ENCODE data around the gene PLEKHA6. TPM values are rescaled to one million over a fixed set of nuclear protein-coding genes. Genes with fewer than 3 reads are reported as not detected.

PLEKHA6 gene
- polyA plus RNA-seq, 3 donors, result 0.08 TPM; not detected in 1

GRCh38 chr1:204376919-204377799, 17.4 kb upstream of the PLEKHA6 start:
- no peak for DNase-seq
- 70% methylated on average over 18 of the region's 28 CpGs for WGBS (ENCODE audit: insufficient coverage)
- Histone ChIP-seq H3K27me3 (ENCODE audit: control insufficient read depth in 2 of 2, insufficient read depth in 2 of 2, low read length in 2 of 2) (peaks cover 31 to 45% of the 10 kb centered on the region in 2 donors), H3K9me3 (replicated peaks in 1 of 2; ENCODE audit: control insufficient read depth in 1 of 2, insufficient read depth in 1 of 2, low read length in 2 of 2) (no peaks in the 10 kb centered on the region), H2AFZ (ENCODE audit: insufficient read depth, low read depth, low read length, poor library complexity, severe bottlenecking) (peak overlapping the region; percentile 85), H3K36me3 (replicated peaks in 1 of 2; ENCODE audit: control insufficient read depth in 1 of 2, insufficient read depth in 2 of 2, low read length in 2 of 2) (no peaks in the 10 kb centered on the region), H3K79me2 (ENCODE audit: insufficient read depth, low read length) (no peaks in the 10 kb centered on the region), H3K4me3 (replicated peaks in 1 of 3; ENCODE audit: low read depth in 2 of 3, low read length in 3 of 3) (peak overlapping the region in 1 of 3 experiments; percentile 79), H3K27ac (ENCODE audit: low read depth in 1 of 2, low read length in 2 of 2) (no peak overlapping the region), H3K4me1 (ENCODE audit: control insufficient read depth in 1 of 2, insufficient read depth in 2 of 2, low read length in 2 of 2) (peaks cover 15 to 19% of the 10 kb centered on the region in 2 donors), H4K20me1 (ENCODE audit: insufficient read depth, low read length) (no peaks in the 10 kb centered on the region), H3K4me2 (replicated peaks; ENCODE audit: extremely low read depth, low read length, poor library complexity, severe bottlenecking) (peak overlapping the region; percentile 92), H3K9ac (ENCODE audit: insufficient read depth, low read length, poor library complexity, severe bottlenecking) (peak overlapping the region; percentile 64)
- Mint-ChIP-seq H3K9me3 (peaks cover 0 to 4% (median 0%) of the 10 kb centered on the region in 7 donors), H3K27me3 (ENCODE audit: low read depth in 3 of 3) (peaks cover 25 to 36% (median 33%) of the 10 kb centered on the region in 3 donors), H3K27ac (no peak overlapping the region), H3K36me3 (peaks cover 0 to 3% of the 10 kb centered on the region in 2 donors), H3K4me1 (peaks cover 16% of the 10 kb centered on the region), H3K4me3 (peak overlapping the region; percentile 70 to 88)
- TF ChIP-seq, protein P1, sequence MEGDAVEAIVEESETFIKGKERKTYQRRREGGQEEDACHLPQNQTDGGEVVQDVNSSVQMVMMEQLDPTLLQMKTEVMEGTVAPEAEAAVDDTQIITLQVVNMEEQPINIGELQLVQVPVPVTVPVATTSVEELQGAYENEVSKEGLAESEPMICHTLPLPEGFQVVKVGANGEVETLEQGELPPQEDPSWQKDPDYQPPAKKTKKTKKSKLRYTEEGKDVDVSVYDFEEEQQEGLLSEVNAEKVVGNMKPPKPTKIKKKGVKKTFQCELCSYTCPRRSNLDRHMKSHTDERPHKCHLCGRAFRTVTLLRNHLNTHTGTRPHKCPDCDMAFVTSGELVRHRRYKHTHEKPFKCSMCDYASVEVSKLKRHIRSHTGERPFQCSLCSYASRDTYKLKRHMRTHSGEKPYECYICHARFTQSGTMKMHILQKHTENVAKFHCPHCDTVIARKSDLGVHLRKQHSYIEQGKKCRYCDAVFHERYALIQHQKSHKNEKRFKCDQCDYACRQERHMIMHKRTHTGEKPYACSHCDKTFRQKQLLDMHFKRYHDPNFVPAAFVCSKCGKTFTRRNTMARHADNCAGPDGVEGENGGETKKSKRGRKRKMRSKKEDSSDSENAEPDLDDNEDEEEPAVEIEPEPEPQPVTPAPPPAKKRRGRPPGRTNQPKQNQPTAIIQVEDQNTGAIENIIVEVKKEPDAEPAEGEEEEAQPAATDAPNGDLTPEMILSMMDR (IDR thresholded peaks at IDR 0.05), result no peak
- intact Hi-C loops (cut with micrococcal nuclease), result no loop called here

GRCh38 chr1:204376465-204376864, 16.7 kb upstream of the PLEKHA6 start:
- Histone ChIP-seq H3K4me3 (replicated peaks in 1 of 3; ENCODE audit: low read depth in 2 of 3, low read length in 3 of 3) (no peak overlapping the region), H2AFZ (ENCODE audit: insufficient read depth, low read depth, low read length, poor library complexity, severe bottlenecking) (no peak overlapping the region), H3K27me3 (ENCODE audit: control insufficient read depth in 2 of 2, insufficient read depth in 2 of 2, low read length in 2 of 2) (peaks cover 31 to 45% of the 10 kb centered on the region in 2 donors), H3K9ac (ENCODE audit: insufficient read depth, low read length, poor library complexity, severe bottlenecking) (no peak overlapping the region), H4K20me1 (ENCODE audit: insufficient read depth, low read length) (no peaks in the 10 kb centered on the region), H3K4me1 (ENCODE audit: control insufficient read depth in 1 of 2, insufficient read depth in 2 of 2, low read length in 2 of 2) (peaks cover 14% of the 10 kb centered on the region in 2 donors), H3K27ac (ENCODE audit: low read depth in 1 of 2, low read length in 2 of 2) (no peak overlapping the region), H3K9me3 (replicated peaks in 1 of 2; ENCODE audit: control insufficient read depth in 1 of 2, insufficient read depth in 1 of 2, low read length in 2 of 2) (no peaks in the 10 kb centered on the region), H3K4me2 (replicated peaks; ENCODE audit: extremely low read depth, low read length, poor library complexity, severe bottlenecking) (no peak overlapping the region), H3K79me2 (ENCODE audit: insufficient read depth, low read length) (no peaks in the 10 kb centered on the region), H3K36me3 (replicated peaks in 1 of 2; ENCODE audit: control insufficient read depth in 1 of 2, insufficient read depth in 2 of 2, low read length in 2 of 2) (no peaks in the 10 kb centered on the region)
- H3K27ac Mint-ChIP-seq, result no peak overlapping the region
- TF ChIP-seq, protein P1 (IDR thresholded peaks at IDR 0.05), result no peak
- peak overlapping the region in 1 of 2 donors; percentile 54 for H3K4me3 Mint-ChIP-seq
- DNase-seq, result peak in 2 of 3 donors; percentile 19 to 24
- intact Hi-C loops (cut with micrococcal nuclease), result no loop called here
- peaks cover 0 to 4% (median 0%) of the 10 kb centered on the region in 7 donors for H3K9me3 Mint-ChIP-seq
- peaks cover 0 to 3% of the 10 kb centered on the region in 2 donors for H3K36me3 Mint-ChIP-seq
- H3K27me3 Mint-ChIP-seq (ENCODE audit: low read depth in 3 of 3), result peaks cover 29 to 36% (median 34%) of the 10 kb centered on the region in 3 donors
- H3K4me1 Mint-ChIP-seq, result peaks cover 16% of the 10 kb centered on the region
- 18% methylated on average over 5 of the region's 6 CpGs for WGBS (ENCODE audit: insufficient coverage)

Measured in CD14-positive monocyte (primary cell).